HG03575 (cell line): Measurements from ENCODE around the gene F2RL1.
"Not testable (repeated sequence)": the region's sequence is repeated elsewhere in the genome, so short reads cannot be mapped to it uniquely, and the experiment has no call there.

Source experiments
- ATAC-seq: cut with Tn5 transposase; IDR thresholded peaks from one replicate; pipeline ENCODE4 v1.9.1; 2021; ENCODE audit not compliant: unreplicated experiment, insufficient number of reproducible peaks, low FRiP score; ENCODE audit errors: extremely low read depth

Gene F2RL1

GRCh38 chr5:76841361-76841760 is 22.5 kb downstream of the F2RL1 start:
- ATAC-seq = no peak

DNA sequence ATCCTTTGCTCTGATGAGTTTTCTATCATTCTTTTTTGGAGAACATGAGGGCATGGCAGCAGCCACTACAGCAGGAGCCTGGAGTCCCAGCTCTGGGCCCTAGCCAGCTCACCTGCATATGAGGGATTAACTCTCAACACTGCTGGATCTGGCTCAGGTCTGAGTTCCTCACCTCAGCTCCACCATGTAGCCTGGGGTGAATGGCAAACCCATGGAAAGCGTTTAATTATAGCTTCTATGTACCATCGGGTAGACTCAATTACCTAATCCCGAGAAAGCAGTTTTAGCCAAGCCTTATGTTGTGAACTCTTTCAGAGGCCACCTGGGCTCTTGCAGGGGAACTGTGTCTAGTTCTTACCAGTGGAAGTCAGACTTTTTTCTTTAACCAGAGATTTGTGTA is 27.1 kb downstream of the F2RL1 start:
- no peak for ATAC-seq

DNA sequence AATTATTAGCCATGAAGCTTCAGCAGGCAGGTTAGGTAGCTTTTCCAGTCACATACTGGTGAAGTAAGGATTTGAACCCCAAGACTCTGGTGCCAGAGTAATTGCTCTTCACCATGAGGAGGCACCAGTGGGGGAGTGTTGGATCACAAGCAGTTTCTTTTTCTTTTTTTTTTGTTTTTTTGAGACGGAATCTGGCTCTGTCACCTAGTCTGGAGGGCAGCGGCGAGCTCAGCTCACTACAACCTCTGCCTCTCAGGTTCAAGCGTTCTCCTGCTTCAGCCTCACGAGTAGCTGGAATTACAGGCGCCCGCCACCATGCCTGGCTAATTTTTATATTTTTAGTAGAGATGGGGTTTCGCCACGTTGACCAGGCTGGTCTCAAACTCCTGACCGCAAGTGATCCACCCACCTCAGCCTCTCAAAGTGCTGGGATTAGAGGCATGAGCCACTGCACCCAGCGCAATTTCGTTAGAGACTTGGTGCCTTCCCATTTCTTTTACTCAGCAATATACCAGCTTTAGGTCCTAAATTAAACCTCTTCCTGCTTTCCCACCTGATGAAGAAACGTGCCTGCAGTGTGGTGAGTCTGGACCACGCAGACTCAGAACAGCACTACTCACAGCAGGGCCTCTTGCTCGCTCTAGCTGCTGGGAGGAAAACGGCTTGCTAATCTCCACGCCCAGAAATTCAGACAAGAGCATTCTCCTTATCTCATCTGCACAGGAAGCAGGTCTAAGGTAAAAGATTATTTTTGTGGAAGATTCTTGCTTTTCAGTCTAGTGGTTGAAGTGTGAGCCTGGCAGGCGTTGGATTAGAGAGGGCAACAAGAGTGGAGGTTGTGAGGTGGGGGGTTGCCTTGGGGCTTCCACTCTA is 30.8 kb downstream of the F2RL1 start, which contains the start of gene S100Z:
S100Z (plus strand) TSS at position 596 of the 873 bp plus-strand sequence. CDS start 25,346 bp downstream, outside the sequence.
- no peak for ATAC-seq

DNA sequence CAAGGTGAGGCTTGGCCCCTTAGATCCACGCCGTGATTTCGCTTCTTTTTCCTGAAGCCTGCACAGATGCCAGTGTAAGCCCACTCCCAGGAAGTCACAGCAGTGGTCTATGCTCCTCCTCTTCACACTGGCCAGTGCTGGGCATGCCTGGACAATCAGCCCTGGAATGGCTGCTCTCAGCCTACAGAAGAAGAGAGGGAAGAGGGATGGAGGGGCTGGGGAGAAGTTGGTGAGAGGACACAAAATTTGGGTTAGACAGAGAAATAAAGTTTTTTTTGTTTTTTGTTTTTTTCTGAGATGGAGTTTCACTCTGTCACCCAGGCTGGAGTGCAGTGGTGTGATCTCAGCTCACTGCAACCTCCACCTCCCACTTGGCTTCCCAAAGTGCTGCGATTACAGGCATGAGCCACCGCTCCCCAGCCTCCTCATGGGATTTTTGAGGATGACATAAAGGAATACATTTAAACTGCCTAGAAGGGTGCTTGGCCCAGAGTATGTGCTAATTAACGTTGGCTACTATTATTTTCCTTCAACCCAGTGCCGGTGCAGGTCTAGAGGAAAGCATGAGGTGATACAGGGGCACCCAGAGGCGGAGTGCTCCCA is 31.8 kb downstream of the F2RL1 start:
- ATAC-seq = no peak

DNA sequence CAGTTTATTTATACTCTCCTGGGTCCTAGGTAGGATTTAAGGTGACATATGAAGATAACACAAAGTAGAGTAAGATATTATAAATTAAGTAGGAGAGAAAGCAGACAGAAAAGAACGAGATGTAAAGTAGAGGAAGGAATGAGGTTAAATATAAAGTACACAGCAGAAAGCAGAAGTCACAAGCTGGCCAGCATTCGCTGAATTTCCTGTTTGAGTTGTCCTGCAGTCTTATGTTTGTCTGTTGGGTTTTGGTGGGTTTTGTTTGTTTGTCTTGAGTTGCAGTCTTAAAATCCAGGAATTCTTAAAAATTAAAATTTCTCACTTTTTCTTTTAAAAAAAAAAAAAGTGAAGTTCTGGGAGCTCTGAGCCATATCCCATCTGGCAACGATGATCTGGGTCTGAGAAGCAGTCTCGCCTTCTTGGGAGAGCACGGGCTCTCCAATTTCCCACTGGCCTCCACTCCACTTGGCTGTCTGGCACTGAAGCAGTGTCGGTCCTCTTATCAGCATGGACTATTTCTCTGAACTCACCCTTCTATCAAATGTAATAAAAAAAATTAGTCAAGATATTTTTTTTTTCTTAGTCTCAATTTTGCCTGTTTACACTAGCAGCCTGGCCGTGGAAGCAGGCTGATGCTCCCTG is 33.0 kb downstream of the F2RL1 start:
- ATAC-seq = no peak

GRCh38 chr5:76852772-76853171 is 33.9 kb downstream of the F2RL1 start:
- no peak for ATAC-seq

GRCh38 chr5:76853741-76854140 is 34.9 kb downstream of the F2RL1 start:
- ATAC-seq = not testable (repeated sequence)

- ATAC-seq = no peak
These were observed 35.8 kb downstream of the F2RL1 start for GRCh38 chr5:76854644-76855043.

DNA sequence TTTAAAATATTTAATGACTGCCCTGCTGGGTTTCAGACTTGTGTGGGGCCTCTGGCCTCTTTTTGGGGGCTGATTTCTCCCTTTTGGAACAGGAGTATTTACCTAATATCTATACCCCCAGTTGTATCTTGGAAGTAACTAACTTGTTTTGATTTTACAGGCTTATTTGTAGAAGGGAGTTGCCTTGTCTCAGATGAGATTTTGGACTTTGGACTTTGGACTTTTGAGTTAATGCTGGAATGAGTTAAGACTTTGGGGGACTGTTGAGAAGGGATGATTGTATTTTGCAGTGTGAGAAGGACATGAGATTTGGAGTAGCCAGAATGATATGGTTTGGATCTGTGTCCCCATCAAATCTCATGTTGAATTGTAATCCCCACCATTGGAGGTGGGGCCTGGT is 36.7 kb downstream of the F2RL1 start:
- not testable (repeated sequence) for ATAC-seq

- no peak for ATAC-seq
These were observed 37.1 kb downstream of the F2RL1 start for GRCh38 chr5:76855961-76856360.

GRCh38 chr5:76856800-76857199 is 38.0 kb downstream of the F2RL1 start:
- ATAC-seq = not testable (repeated sequence)

DNA sequence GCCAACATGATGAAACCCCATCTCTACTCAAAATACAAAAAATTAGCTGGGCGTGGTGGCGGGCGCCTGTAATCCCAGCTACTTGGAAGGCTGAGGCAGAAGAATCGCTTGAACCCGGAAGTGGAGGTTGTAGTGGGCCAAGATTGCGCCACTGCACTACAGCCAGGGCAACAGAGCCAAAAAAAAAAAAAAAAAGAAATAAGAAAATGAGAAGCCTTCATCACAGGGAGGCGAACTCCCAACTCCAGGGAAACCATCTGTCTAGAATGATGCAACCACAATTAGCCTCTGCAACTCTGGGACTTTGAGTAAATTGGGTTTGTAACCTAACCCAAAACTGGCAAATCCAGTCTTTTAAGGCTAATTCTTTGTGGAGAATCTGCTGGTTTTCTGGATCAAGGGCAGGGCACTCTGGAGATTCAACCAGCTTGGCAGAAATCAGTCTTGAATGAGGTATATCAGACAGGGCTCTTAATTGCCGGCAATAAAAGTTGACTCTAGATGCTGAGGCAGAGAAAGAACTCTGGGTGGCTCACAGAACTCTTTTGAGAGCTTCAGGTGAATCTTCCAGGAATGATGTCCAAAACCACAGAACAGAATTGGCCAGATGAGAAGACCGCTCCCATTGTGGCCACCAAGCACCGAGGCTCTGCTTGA is 40.9 kb downstream of the F2RL1 start:
- no peak for ATAC-seq

GRCh38 chr5:76861612-76862011 is 42.8 kb downstream of the F2RL1 start:
- no peak for ATAC-seq

- no peak for ATAC-seq
These were observed 44.2 kb downstream of the F2RL1 start for GRCh38 chr5:76863001-76863400.

DNA sequence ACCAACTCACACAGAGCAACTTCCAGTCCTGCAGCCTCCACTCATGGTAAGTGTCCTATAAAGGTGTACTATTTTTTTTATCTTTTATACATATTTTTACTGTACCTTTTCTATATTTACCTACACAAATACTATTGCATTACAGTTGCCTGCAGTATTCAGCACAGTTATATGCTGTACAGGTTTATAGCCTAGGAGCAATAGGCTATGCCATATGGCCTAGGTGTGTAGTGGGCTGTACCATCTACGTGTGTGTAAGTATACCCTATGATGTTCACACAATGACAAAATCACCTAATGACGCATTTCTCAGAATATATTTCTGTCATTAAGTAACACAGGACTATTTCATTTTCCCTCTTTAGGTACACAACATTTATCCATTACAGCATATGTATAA is 47.7 kb downstream of the F2RL1 start:
- no peak for ATAC-seq

DNA sequence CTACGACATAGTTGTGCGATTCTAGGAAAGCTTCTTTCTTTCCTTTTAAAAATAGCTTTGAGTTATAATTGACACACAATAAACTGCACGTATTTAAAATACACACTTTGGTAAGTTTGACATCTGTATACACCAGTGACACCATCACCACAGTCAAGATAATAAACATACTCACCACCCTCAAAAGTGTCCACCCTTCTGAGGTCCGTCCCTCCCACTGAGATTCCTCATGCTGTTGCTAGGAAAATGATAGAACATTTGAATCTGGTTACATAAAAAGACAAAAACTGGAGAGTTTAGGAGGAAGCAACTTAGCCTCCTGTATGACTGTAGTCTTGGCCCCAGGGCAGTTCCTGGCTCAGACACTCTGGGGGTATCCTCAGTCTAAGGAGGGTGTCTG is 48.2 kb downstream of the F2RL1 start:
- ATAC-seq = no peak

DNA sequence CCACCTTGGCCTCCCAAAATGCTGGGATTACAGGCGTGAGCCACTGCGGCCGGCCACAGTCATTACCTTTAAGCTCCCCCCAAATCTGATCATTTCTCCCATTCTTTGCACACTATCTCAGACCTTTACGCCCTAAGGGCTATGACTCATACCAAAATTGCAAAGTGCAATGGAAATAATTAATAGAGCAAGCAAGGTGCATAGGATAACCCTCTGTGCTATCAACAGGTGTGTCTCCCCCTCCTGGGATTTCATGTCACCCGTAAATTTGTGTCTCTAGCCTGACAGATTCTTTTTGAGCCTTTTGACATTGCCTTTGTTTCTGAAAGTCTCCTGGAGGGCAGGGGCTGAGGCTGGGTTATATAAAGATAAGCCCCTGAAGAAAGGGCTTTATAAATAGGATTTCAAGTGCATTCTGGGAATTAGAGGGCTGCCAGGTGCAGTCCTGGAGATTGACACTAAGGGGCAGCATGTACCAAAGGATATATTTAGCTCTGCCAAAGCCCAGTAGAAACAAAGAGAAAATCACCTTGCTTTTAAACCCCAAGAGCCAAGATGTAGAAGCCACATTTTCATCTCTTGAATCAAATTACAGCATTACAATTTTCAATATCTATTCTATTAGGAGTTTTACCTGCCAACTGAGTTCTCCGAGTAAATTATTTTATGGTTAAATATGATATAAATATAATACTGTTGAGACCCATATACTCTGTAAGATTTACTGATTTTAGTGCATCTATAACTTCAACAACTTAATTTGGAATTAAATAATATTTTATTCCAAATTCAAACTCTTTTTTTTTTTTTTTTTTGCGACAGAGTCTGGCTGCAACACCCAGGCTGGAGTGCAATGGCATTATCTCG is 49.2 kb downstream of the F2RL1 start:
- ATAC-seq = no peak

- ATAC-seq = no peak
These were observed 51.2 kb downstream of the F2RL1 start for GRCh38 chr5:76870046-76870445.
